NT2/D1 (cell line): ENCODE results near the gene KRTAP10-3.

Experiments
- DNase-seq: peaks from one replicate; pipeline ENCODE4 v3.0.0-alpha.2; 2011; ENCODE audit warnings: low read depth, low spot score
- H3K27me3 ChIP-seq: 2 replicates; pipeline ENCODE4 v1.6.0; 2011; ENCODE audit warnings: mild to moderate bottlenecking; ENCODE audit not compliant: insufficient read length, insufficient read depth
- H3K36me3 ChIP-seq: 2 replicates; pipeline ENCODE4 v1.6.1; 2011; ENCODE audit warnings: mild to moderate bottlenecking, low read length, mixed read lengths; ENCODE audit not compliant: insufficient read depth, insufficient read length
- H3K4me1 ChIP-seq: 2 replicates; pipeline ENCODE4 v1.5.1; 2011; ENCODE audit not compliant: insufficient read depth, insufficient read length
- H3K4me3 ChIP-seq: 2 replicates; pipeline ENCODE4 v1.5.1; 2011; ENCODE audit warnings: low read depth; ENCODE audit not compliant: insufficient read length
- H3K9ac ChIP-seq: 2 replicates; pipeline ENCODE4 v1.6.0; 2011; ENCODE audit warnings: low read depth; ENCODE audit not compliant: insufficient read length
- H3K9me3 ChIP-seq: 2 replicates; pipeline ENCODE4 v1.5.1; 2011; ENCODE audit warnings: mild to moderate bottlenecking, low read length; ENCODE audit not compliant: insufficient read depth
- SUZ12 ChIP-seq: IDR thresholded peaks from 2 replicates; pipeline ENCODE4 v1.6.1; 2011; ENCODE audit not compliant: insufficient read length, insufficient read depth; ENCODE audit errors: extremely low read depth
- YY1 ChIP-seq: IDR thresholded peaks from 2 replicates; pipeline ENCODE4 v1.6.1; 2011; ENCODE audit not compliant: insufficient read length, insufficient read depth
- ZNF274 ChIP-seq: IDR thresholded peaks from 2 replicates; pipeline ENCODE4 v1.6.1; 2011; ENCODE audit warnings: mild to moderate bottlenecking, low read depth, low read length

KRTAP10-3 gene

GRCh38 chr21:44537930-44538911 is 20.4 kb downstream of the KRTAP10-3 start:
- H3K9me3 ChIP-seq, result peaks cover 15% of the 10 kb centered on the region
- TF ChIP-seq YY1 (no peak), ZNF274 (no peak), SUZ12 (no peak)
- DNase-seq, result no peak
- peaks cover 7% of the 10 kb centered on the region for H3K4me1 ChIP-seq
- no peak overlapping the region for H3K9ac ChIP-seq
- H3K4me3 ChIP-seq, result no peak overlapping the region
- H3K36me3 ChIP-seq, result no peaks in the 10 kb centered on the region
- no peaks in the 10 kb centered on the region for H3K27me3 ChIP-seq

DNA sequence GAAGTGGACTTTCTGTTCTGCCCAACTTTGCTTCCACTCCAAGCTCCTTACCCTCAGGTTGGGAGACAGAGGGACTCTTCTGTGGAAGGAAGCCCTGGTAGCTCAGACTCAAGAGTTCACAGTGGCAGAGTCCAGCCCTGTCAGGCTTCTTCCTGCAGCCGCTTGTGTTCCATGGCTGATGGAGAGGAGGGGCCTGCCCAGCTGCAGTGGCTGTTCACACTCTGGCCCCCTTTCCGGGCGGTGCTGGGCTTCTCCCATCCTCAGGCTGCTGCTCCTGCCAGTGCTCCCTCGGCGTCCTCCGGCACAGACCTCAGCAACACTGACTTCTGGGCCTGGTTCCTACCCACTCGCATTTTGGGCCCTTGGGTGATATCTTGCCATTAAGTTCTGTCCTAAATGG is 22.6 kb downstream of the KRTAP10-3 start:
- Histone ChIP-seq H3K36me3 (no peaks in the 10 kb centered on the region), H3K27me3 (no peaks in the 10 kb centered on the region), H3K4me1 (peaks cover 7% of the 10 kb centered on the region), H3K9me3 (no peaks in the 10 kb centered on the region), H3K4me3 (no peak overlapping the region), H3K9ac (no peak overlapping the region)
- no peak for DNase-seq
- TF ChIP-seq SUZ12 (no peak), ZNF274 (no peak), YY1 (no peak)

DNA sequence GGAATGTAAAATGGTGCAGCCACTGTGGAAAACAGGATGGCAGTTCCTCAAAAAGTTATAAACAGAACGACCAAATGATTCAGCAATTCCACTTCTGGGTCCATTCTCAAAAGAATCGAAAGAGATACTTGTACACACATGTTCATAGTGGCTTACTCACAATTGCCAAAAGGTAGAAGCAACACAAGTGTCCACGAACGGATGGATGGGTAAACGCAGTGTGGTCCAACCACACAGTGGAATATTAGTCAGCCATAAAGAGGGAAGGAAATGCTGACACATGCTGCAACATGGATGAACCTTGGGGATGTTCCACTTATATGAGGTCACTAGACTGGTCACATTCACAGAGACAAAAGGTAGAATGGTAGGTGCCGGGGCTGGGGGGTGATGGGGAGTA is 23.9 kb downstream of the KRTAP10-3 start:
- Histone ChIP-seq H3K27me3 (no peaks in the 10 kb centered on the region), H3K36me3 (no peaks in the 10 kb centered on the region), H3K4me1 (no peaks in the 10 kb centered on the region), H3K9ac (no peak overlapping the region), H3K4me3 (no peak overlapping the region), H3K9me3 (no peaks in the 10 kb centered on the region)
- no peak for DNase-seq
- TF ChIP-seq ZNF274 (no peak), SUZ12 (no peak), YY1 (no peak)

GRCh38 chr21:44533891-44534627 is 24.5 kb downstream of the KRTAP10-3 start:
- H3K4me1 ChIP-seq, result no peaks in the 10 kb centered on the region
- no peak for DNase-seq
- H3K36me3 ChIP-seq, result no peaks in the 10 kb centered on the region
- TF ChIP-seq ZNF274, result no peak
- no peak for TF ChIP-seq SUZ12
- no peak for TF ChIP-seq YY1
- no peak overlapping the region for H3K4me3 ChIP-seq
- H3K27me3 ChIP-seq, result no peaks in the 10 kb centered on the region
- no peaks in the 10 kb centered on the region for H3K9me3 ChIP-seq
- H3K9ac ChIP-seq, result no peak overlapping the region

DNA sequence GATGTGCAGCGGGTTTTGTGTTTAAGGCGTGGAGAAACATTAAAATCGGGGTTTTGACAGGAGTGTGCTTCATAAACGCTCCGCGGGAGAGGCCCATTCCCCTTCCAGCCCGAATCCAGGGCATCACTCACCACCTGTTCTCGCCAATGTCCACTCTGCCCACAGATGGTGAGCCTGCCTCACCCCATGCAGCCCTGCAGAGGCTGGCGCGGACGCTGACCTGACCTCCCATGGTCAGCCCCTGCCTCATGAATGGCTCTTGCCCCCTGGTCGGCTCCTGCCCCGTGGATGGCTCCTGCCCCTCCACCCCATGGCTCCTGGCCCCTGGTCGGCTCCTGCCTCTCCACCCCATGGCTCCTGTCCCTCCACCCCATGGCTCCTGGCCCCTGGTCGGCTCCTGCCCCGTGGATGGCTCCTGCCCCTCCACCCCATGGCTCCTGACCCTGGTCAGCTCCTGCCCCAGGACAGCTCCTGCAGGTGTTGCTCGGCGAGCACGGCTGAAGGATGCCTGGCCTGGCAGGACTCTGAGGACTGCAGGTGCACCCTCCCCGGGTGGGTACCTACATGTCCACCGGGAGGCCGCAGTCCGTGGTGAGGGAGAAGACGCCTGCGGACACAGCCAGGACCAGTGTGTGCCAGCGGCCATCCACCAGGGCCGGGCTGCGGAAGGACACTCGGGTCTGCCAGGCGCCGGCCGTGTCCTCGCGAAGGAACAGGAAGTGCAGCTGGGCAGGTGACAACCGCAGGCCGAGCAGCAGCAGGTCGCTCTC is 25.3 kb downstream of the KRTAP10-3 start:
- DNase-seq, result no peak
- no peaks in the 10 kb centered on the region for H3K27me3 ChIP-seq
- H3K9ac ChIP-seq, result no peak overlapping the region
- H3K9me3 ChIP-seq, result no peaks in the 10 kb centered on the region
- H3K4me3 ChIP-seq, result no peak overlapping the region
- H3K36me3 ChIP-seq, result no peaks in the 10 kb centered on the region
- no peaks in the 10 kb centered on the region for H3K4me1 ChIP-seq
- TF ChIP-seq SUZ12 (no peak), YY1 (no peak), ZNF274 (no peak)

DNA sequence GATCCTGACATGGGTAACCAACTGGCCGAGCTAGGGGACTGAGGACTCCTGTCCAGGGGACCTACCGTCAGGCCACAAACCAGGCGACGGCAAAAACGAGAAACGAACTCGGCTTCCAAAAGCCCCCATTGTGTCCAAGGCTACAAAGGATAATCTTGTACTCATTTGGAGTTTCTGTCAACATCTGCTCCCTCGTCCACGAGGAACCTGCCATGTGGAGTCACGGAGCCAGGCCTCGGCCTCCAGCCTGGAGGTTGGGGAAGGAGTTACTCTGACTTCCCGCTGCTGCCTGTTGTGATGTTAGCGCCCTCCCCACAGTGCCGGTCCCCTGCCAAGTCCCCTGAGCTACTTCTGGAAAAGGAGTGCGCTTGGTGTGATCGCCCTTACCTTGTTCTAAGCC is 25.9 kb downstream of the KRTAP10-3 start:
- Histone ChIP-seq H3K36me3 (no peaks in the 10 kb centered on the region), H3K9ac (no peak overlapping the region), H3K4me3 (no peak overlapping the region), H3K9me3 (no peaks in the 10 kb centered on the region), H3K4me1 (no peaks in the 10 kb centered on the region), H3K27me3 (no peaks in the 10 kb centered on the region)
- no peak for TF ChIP-seq YY1
- TF ChIP-seq SUZ12, result no peak
- TF ChIP-seq ZNF274, result no peak
- DNase-seq, result no peak
